Mammary epithelial cell (primary cell): ENCODE results near the gene LRRC73.
"Not testable (repeated sequence)": the region's sequence is repeated elsewhere in the genome, so short reads cannot be mapped to it uniquely, and the experiment has no call there.

Experiments
- EZH2 ChIP-seq: IDR thresholded peaks from 2 replicates; pipeline ENCODE4 v1.6.1; 2012; ENCODE audit warnings: low read length, inconsistent platforms, borderline replicate concordance
- TF ChIP-seq, protein P1 (sequence below), 2 donors: IDR thresholded peaks in 1 of 2; conservative IDR thresholded peaks in 1 of 2; 2 replicates each; pipeline ENCODE4 v1.5.1; 2011 to 2012; ENCODE audit warnings: inconsistent platforms in 2 of 2, low read length in 2 of 2, mild to moderate bottlenecking in 2 of 2, control low read depth in 1 of 2, low read depth in 1 of 2; ENCODE audit not compliant: insufficient read depth in 1 of 2; ENCODE audit errors: extremely low read depth in 1 of 2

- TF ChIP-seq, protein P1, sequence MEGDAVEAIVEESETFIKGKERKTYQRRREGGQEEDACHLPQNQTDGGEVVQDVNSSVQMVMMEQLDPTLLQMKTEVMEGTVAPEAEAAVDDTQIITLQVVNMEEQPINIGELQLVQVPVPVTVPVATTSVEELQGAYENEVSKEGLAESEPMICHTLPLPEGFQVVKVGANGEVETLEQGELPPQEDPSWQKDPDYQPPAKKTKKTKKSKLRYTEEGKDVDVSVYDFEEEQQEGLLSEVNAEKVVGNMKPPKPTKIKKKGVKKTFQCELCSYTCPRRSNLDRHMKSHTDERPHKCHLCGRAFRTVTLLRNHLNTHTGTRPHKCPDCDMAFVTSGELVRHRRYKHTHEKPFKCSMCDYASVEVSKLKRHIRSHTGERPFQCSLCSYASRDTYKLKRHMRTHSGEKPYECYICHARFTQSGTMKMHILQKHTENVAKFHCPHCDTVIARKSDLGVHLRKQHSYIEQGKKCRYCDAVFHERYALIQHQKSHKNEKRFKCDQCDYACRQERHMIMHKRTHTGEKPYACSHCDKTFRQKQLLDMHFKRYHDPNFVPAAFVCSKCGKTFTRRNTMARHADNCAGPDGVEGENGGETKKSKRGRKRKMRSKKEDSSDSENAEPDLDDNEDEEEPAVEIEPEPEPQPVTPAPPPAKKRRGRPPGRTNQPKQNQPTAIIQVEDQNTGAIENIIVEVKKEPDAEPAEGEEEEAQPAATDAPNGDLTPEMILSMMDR (conservative IDR thresholded peaks at IDR 0.05 in 1 of 2, IDR thresholded peaks at IDR 0.05 in 1 of 2; ENCODE audit: extremely low read depth in 1 of 2, insufficient read depth in 1 of 2, low read depth in 1 of 2, low read length in 2 of 2) = not testable (repeated sequence)
- TF ChIP-seq EZH2 = not testable (repeated sequence)
Observed at GRCh38 chr6:43498291-43498690, 11.9 kb downstream of the LRRC73 start.
